ENCODE results near the gene KLF5.

KLF5 gene

DNA sequence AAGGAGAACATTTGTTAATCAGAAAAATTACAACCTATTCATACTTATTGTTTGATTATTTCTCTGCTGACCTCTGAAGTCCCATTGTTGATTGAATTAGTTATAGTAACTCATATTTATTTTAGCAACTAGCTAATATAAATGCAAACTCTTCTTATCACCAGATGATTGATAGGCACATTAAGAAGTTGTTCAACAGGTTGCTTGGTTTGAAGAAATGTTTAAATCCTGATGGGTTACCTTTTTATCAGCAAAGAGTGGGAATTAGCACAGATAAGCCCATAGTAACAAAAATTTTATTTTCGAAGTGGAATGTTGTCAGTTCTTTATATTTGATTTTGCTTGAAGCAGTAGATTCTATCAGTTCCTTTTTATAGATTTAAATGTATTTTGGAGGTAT, 44.4 kb downstream of the KLF5 start:
- no peak for TF ChIP-seq NFIC (IDR thresholded peaks at IDR 0.05)
- no peak for TF ChIP-seq EGR1 (IDR thresholded peaks at IDR 0.05)
- TF ChIP-seq MAX (IDR thresholded peaks at IDR 0.05): no peak
- TF ChIP-seq EP300 (IDR thresholded peaks at IDR 0.05; ENCODE audit: borderline replicate concordance): no peak
- TF ChIP-seq, protein P1, sequence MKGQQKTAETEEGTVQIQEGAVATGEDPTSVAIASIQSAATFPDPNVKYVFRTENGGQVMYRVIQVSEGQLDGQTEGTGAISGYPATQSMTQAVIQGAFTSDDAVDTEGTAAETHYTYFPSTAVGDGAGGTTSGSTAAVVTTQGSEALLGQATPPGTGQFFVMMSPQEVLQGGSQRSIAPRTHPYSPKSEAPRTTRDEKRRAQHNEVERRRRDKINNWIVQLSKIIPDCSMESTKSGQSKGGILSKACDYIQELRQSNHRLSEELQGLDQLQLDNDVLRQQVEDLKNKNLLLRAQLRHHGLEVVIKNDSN (IDR thresholded peaks at IDR 0.05): no peak
- TF ChIP-seq TAF1 (IDR thresholded peaks at IDR 0.05; ENCODE audit: low read depth): no peak
- TF ChIP-seq TEAD4 (IDR thresholded peaks at IDR 0.05): no peak
- TF ChIP-seq FOXM1 (IDR thresholded peaks at IDR 0.05; ENCODE audit: borderline replicate concordance, low read depth): no peak
- no peak for TF ChIP-seq ZBTB7A (IDR thresholded peaks at IDR 0.05; ENCODE audit: low read depth)
- no peak for TF ChIP-seq YY1 (IDR thresholded peaks at IDR 0.05; ENCODE audit: low read depth)
- TF ChIP-seq CEBPB (IDR thresholded peaks at IDR 0.05): no peak
- TF ChIP-seq REST (IDR thresholded peaks at IDR 0.05; ENCODE audit: low read depth): no peak
- TF ChIP-seq RAD21 (IDR thresholded peaks at IDR 0.05; ENCODE audit: low read depth): no peak

- TF ChIP-seq FOXM1 (IDR thresholded peaks at IDR 0.05; ENCODE audit: borderline replicate concordance, low read depth): no peak
- no peak for TF ChIP-seq TAF1 (IDR thresholded peaks at IDR 0.05; ENCODE audit: low read depth)
- TF ChIP-seq REST (IDR thresholded peaks at IDR 0.05; ENCODE audit: low read depth): no peak
- TF ChIP-seq EGR1 (IDR thresholded peaks at IDR 0.05): no peak
- TF ChIP-seq RAD21 (IDR thresholded peaks at IDR 0.05; ENCODE audit: low read depth): no peak
- no peak for TF ChIP-seq CREB1 (IDR thresholded peaks at IDR 0.05; ENCODE audit: low read depth)
- no peak for TF ChIP-seq TEAD4 (IDR thresholded peaks at IDR 0.05)
- no peak for TF ChIP-seq EP300 (IDR thresholded peaks at IDR 0.05; ENCODE audit: borderline replicate concordance)
- TF ChIP-seq MAX (IDR thresholded peaks at IDR 0.05): no peak
These were observed 47.8 kb downstream of the KLF5 start for GRCh38 chr13:73106513-73107178.

DNA sequence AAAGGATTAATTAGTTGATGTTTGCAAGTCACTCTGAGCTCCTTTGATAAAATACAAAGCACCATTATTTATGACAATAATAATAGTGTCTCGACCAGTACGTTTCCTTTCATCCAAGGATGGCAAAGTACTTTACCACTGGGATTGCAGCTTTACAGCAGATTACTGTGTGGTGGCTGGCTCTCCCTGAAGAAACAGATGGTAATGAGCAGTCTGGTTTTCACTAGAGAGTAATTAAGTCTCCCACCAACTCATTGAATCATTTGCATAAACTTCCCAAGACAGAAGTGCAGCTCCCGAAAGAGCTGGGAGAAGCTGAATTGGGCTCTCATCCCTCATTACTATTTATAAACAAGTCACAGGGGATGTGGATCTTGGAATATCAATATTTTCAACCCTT, 48.7 kb downstream of the KLF5 start:
- TF ChIP-seq TAF1 (IDR thresholded peaks at IDR 0.05; ENCODE audit: low read depth) (no peak), REST (IDR thresholded peaks at IDR 0.05; ENCODE audit: low read depth) (no peak), YY1 (IDR thresholded peaks at IDR 0.05; ENCODE audit: low read depth) (no peak), FOXM1 (IDR thresholded peaks at IDR 0.05; ENCODE audit: borderline replicate concordance, low read depth) (no peak), MAX (IDR thresholded peaks at IDR 0.05) (no peak), RAD21 (IDR thresholded peaks at IDR 0.05; ENCODE audit: low read depth) (no peak), NFIC (IDR thresholded peaks at IDR 0.05) (no peak), TEAD4 (IDR thresholded peaks at IDR 0.05) (no peak), EGR1 (IDR thresholded peaks at IDR 0.05) (no peak), CEBPB (IDR thresholded peaks at IDR 0.05) (no peak), EP300 (IDR thresholded peaks at IDR 0.05; ENCODE audit: borderline replicate concordance) (no peak)
- TF ChIP-seq, protein P1 (IDR thresholded peaks at IDR 0.05): no peak

DNA sequence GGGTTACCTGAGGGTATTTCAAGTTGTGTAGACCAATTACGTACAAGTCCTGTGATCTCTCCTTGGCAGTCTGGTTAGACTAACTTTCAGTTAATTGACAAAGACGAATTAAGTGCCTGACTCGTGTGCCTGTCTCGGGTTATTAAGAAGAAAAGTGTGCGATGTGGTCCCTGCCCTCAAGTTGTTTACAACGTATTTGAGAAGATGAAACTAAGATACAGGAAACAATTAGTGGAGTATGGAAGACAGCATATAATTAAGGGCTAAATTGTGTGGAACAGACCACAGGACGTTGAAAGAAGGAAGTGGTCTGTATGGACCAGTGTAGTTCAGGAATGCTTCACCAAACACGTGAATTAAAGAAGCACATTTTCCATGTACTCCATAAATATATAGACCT, 49.2 kb downstream of the KLF5 start:
- TF ChIP-seq NFIC (IDR thresholded peaks at IDR 0.05) (no peak), REST (IDR thresholded peaks at IDR 0.05; ENCODE audit: low read depth) (no peak), EGR1 (IDR thresholded peaks at IDR 0.05) (no peak), TAF1 (IDR thresholded peaks at IDR 0.05; ENCODE audit: low read depth) (no peak), TEAD4 (IDR thresholded peaks at IDR 0.05) (no peak)
